CMK (cell line): Measurements from ENCODE around the gene CLIC3.
A peak's percentile ranks its signal among the peaks of the same experiment; 100 is the strongest.

Experiments used
- DNase-seq: peaks from one replicate; pipeline ENCODE4 v3.0.0-alpha.2; 2010; ENCODE audit warnings: low read depth

The CLIC3 gene

DNA sequence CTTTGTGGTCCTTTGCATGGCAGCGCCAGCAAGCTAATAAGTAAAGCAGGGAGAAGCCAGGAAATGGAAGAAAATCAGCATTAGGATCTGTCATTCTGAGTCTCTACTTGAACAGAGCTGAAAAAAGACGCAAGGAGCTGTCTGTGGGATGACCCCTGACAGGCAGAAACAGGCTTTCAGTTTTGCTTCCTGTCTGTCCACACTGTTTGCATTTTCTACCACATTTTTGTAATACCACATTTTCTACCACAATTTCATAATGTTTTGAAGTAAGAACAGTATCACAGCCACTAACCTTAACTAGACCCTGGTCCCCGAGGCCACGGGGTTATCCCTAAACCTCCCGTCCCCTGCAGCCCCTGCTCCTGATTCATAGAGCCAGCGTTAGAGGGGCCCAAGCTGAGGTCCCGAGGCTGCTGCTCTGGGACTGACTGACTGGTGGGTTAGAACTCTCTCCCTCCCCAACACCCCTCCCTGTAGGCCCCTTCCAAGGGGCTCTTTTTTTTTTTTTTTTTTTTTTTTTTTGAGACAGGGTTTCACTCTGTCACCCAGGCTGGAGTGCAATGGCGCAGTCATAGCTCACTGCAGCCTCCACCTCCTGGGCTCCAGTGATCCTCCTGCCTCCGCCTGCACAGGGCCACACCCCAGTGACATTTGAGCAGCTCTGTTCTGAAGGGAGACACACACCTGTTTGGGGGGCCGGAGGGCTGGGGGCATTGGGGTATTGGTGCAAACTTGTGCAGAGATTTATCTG, 4.0 kb upstream of the CLIC3 start:
- DNase-seq, result no peak

GRCh38 chr9:136997830-136998234, 1.5 kb upstream of the CLIC3 start:
- DNase-seq, result no peak

DNA sequence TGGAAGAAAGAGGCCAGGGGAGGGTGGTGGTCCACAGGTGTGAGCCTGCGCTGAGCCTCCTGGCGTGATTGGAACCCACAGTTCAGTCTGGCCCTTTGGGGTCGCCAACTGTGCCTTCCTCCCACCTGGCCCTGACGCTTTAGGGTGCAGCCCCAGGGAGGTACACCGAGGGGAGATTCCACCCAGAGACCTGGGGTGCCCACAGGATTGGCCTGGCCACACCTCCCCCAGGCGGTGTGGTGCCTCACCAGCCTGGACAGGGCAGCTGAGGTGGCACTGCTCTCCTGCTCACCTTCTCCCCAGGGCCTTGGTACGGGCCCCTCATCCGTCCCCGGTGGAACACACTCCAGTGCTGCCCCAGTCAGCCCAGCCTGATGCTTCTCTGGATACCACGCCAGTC, 1.0 kb upstream of the CLIC3 start:
- no peak for DNase-seq

DNA sequence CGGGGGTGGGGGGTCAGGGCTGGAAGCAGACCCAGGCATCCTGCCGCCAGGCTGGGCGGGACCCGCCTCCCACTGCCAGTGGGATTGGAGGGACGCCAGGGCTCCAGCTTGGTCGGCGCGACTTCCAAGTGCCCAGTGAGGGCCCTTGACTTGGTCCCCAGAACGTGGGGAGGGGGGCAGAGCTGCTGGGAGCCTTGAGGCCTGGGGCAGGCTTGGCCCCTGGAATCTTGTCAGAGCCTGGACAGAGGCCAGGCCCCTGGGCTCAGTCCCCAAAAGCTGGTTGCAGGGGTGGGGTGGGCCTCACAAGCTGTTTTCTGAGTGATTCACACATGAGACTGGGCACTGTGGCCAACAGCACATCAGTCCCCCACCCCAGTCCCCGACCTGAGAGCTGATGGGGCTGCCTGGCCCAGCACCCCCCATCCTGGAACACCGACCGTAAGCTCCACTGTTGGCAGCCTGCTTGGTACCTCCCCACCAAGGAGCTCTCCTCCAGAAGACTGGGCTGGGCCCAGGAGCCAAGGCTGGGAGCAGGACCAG, 526 bp downstream of the CLIC3 start:
- no peak for DNase-seq

GRCh38 chr9:136995362-136995761, 1.0 kb downstream of the CLIC3 start:
- no peak for DNase-seq

GRCh38 chr9:136994888-136995230, 1.5 kb downstream of the CLIC3 start:
- DNase-seq, result no peak

- no peak for DNase-seq
Observed at GRCh38 chr9:136994180-136994887, 2.0 kb downstream of the CLIC3 start.

- no peak for DNase-seq
Observed at GRCh38 chr9:136992819-136993369, 3.5 kb downstream of the CLIC3 start.

GRCh38 chr9:136991993-136992818, 4.2 kb downstream of the CLIC3 start, which contains the start of gene PAXX:
PAXX (plus strand) TSS chr9:136992422; CDS start chr9:136992444, 22 bp downstream.
- peak; percentile 85 for DNase-seq

GRCh38 chr9:136990242-136990911, 6.0 kb downstream of the CLIC3 start:
- no peak for DNase-seq

DNA sequence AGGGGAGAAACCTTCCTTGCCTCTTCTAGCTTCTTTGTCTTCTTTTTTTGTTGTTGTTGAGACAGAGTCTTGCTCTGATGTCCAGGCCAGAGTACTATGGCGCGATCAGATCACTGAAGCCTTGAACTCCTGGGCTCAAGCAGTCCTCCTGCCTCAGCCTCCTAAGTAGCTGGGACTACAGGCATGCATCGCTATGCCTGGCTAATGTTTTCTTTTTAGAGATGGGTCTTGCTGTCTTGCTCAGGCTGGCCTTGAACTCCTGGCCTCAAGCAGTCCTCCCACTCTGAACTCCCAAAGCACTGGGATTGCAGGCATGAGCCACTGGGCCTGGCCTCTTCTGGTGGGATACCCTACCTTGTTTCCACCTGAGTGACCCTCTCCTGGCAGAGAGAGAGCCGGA, 7.5 kb downstream of the CLIC3 start:
- no peak for DNase-seq

DNA sequence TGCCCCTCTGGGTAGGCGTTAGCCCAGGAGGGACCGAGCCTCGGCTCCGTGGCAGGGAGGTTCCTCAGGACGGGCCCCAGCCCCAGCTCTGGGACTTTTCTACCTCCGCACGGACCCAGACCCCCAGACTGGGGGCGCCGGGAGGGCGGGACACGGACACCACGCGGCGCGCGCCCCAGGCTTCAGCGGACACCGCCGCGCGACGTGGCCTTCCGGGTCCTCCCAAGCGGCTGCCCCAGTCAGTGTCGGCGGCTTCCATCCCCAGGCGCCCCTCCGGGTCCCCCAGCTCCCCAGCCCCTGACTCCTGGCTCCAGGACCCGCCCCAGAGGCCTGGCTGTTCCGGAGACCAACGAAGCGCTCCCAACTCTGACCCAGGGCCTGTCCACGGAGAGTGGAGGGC, 10.5 kb downstream of the CLIC3 start:
- DNase-seq, result no peak

DNA sequence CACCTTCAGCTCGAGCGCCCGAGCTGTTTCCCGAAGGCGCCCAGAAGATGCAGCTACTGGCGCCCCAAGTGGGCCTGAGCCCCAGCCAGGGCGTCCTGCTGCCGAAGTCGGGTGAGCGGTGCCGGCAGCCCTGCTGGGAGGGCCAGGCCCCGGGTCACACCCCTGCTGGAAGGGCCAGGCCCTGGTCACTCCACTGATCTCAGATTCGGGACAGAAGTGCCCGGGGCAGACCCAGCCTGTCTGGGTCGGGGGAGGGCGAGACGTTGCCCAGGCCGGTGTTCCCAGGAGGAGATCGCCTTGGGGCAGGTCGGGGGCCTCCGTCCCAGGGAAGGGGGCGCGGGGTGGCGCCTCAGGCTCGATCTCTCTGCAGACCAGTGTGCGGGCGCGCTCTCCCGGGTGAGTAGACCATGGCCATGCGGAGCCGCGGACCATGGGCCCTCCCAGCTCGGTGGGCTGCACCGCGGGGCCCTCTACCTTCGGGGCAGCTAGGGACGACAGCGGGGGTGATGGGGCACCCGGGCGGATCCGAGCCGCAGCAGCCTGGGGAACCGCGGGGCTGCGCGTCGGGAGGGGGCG, 11.3 kb downstream of the CLIC3 start:
- no peak for DNase-seq

GRCh38 chr9:136984464-136985026, 11.8 kb downstream of the CLIC3 start:
- no peak for DNase-seq

DNA sequence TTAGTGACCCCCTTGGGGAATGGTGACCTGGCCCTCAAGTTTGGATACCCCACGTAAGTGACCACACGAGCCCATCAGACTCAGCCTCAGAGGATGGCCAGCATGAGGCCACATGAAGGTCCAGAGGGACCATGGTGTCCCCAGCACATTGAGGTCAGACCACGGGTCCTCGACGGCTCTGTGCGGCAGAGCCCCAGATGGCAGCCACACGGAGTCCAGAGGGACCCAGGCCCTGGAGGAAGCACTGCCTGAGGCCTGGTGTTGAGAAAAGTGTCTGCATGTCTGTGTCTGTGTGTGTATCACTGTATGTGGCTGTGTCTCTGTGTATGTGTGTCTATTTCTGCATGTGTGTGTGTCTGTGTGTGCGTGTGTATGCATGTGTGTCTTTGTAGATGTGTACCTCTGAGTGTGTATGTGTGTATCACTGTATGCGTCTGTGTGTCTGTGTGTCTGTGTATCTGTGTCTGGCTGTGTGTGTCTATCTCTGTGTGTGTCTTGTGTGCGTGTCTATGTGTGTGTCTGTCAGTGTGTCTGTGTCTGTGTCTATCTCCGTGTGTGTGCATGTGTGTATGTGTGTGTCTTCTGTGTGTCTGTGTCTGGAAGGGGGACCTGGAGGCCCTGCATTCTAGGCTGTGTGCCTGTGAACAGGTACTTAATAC, 12.6 kb downstream of the CLIC3 start:
- DNase-seq, result no peak

- no peak for DNase-seq
Observed at GRCh38 chr9:136983167-136983566, 13.2 kb downstream of the CLIC3 start.

DNA sequence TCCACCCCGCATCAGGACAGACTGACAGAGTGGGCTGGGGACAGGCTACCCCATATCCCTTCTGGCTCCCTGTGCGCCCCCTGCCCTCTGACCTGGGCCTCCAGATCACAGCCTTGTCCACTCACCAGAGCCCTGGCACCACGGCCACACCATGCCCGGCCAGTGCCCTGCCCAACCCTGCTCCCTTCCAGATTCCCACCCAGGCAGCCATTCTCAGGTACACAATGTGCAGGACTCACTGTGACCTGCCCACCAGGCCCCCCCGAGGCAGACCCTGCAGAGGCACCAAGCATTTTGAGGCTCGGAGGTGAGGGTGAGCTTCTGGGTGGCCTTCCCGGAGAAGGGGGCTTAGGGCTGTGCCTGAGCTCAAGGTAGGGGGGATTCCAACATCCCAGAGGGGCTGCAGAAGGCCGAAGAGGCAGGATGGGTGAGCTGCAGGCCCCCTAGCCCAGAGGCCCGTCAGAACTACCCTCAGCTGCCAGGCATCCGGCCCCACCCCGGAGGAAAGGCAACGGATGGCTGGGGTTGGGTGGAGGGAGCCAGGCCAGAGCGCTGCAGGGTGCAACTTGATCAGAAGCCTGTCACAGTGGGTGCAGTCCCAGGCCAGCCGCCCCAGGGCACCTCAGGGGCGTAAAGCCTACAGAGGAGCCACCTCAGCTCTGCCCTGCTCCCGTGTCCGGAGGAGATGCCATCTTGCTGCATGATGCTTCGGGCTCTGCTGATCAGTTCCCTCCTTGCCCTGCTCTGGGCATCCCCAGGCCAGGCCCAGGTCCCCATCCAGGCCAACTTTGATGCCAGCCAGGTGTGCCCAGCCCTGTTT, 13.9 kb downstream of the CLIC3 start, which contains the start of gene LCNL1:
LCNL1 (plus strand) TSS at position 762 of the 820 bp plus-strand sequence. CDS start 594 bp downstream, outside the sequence.
- no peak for DNase-seq

- DNase-seq, result no peak
Observed at GRCh38 chr9:136981588-136982231, 14.7 kb downstream of the CLIC3 start.
